Right lobe of liver (tissue), 6 donors: ENCODE results near the gene C20orf204. TPM values are rescaled to one million over a fixed set of nuclear protein-coding genes. Genes with fewer than 3 reads are reported as not detected.
A peak's percentile ranks its signal among the peaks of the same experiment; 100 is the strongest.
"Not testable (repeated sequence)": the region's sequence is repeated elsewhere in the genome, so short reads cannot be mapped to it uniquely, and the experiment has no call there.

Experiments
- ATAC-seq, 4 donors: fragments of 200-7000 bp; cut with Tn5 transposase; one replicate each; pipeline ENCODE4 v1.9.1; 2020; ENCODE audit warnings: mild to moderate bottlenecking in 4 of 4, moderate library complexity in 4 of 4
- DNase-seq, 3 donors: peaks; one replicate each; pipeline ENCODE4 v3.0.0-alpha.2; 2020
- H3K27ac ChIP-seq, 3 donors: fragments of 200-600 bp; one replicate each; pipeline ENCODE4 v1.8.0; 2022
- H3K27me3 ChIP-seq, 2 donors: fragments of 200-600 bp; one replicate each; pipeline ENCODE4 v1.8.0; 2022
- H3K36me3 ChIP-seq, 4 donors: fragments of 200-600 bp; sonication (generic) in 1 of 4; one replicate each; pipeline versions ENCODE4 v1.5.1 to v1.8.0; 2017 to 2022; ENCODE audit warnings: control low read depth in 1 of 4
- H3K4me1 ChIP-seq, 4 donors: fragments of 200-600 bp; sonication (generic) in 1 of 4; one replicate each; pipeline versions ENCODE4 v1.5.1 to v1.8.0; 2017 to 2022; ENCODE audit warnings: control low read depth in 1 of 4
- H3K4me3 ChIP-seq, 3 donors: fragments of 200-600 bp; one replicate each; pipeline ENCODE4 v1.8.0; 2022
- H3K9me3 ChIP-seq, 4 donors: fragments of 200-600 bp; sonication (generic) in 1 of 4; one replicate each; pipeline versions ENCODE4 v1.5.1 to v1.8.0; 2017 to 2022; ENCODE audit warnings: control low read depth in 1 of 4
- POLR2A ChIP-seq: fragments of 450-650 bp; IDR thresholded peaks from one replicate; pipeline ENCODE4 v1.6.1; 2017; ENCODE audit warnings: antibody characterized with exemption, mild to moderate bottlenecking
- whole genome bisulfite sequencing: methylation state at CpG from one replicate; pipeline ENCODE4 v1.1.6; 2018; ENCODE audit warnings: low coverage, low lambda C conversion rate; ENCODE audit not compliant: insufficient coverage; ENCODE audit errors: missing lambda C conversion rate; 5-methylcytosine and 5-hydroxymethylcytosine counted together
- intact Hi-C, 2 donors: fragments of 100-400 bp; cut with DNase I; formaldehyde crosslinking; loops; one replicate each; pipeline versions ENCODE4 v1.11.2 to v1.14.1; 2022
- total RNA-seq, 6 experiments: library from RNA; depleted of rRNA in 2 of 6; stranded (reverse); fragments of >200 nt in 2 of 6; fragmentation: NEBNext Ultra II Directional in 3 of 6; extraction: Animal tissue kit (Norgen Biotek cat#: 25700) in 3 of 6; gene quantifications; one replicate each; pipeline versions ENCODE4 v1.1.0 to v1.2.4, GENCODE V29; 2016 to 2023
- TF ChIP-seq, protein P1 (sequence below), 4 donors: fragments of 200-600 bp in 3 of 4; fragments of 450-650 bp in 1 of 4; IDR thresholded peaks; one replicate each; pipeline versions ENCODE4 v1.5.1 to v1.8.0; 2016 to 2022; ENCODE audit warnings: antibody characterized with exemption in 4 of 4, mild to moderate bottlenecking in 2 of 4
- donor health status: DM: no; HTN: yes; CAD: no.
- donor health status: DM: no; HTN: no; CAD: no.
- donor health status: DM: no; HTN: no; CAD: no.
- donor health status: DM: no; HTN: yes; CAD: no.
- donor health status: DM: no; HTN: yes; CAD: no.

The C20orf204 gene
- total RNA-seq, 6 experiments from 2014 or later: 0.29 to 1.1 (median 0.44) TPM; not detected in 1

DNA sequence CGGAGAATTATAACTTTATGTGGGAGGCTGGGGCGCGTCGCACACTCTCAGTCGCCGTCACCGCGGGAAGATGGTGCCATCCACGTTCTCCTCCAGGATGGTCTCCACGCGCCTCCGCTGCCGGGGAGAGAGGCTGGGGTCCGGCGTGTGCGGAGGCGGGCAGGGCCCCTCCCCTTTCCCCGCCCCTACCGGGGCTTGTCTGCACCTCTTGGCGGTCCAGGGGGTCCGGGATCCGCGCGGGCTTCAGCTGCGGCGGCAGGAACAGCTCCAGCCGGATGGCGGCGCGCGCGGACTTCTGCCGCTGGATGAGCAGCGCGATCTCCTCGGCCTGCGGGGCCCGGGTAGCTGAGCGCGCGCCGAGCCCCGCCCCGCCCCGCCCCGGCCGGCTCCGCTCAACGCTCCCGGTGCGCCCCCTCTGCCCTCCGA is 47.4 kb downstream of the C20orf204 start:
- TF ChIP-seq, protein P1, sequence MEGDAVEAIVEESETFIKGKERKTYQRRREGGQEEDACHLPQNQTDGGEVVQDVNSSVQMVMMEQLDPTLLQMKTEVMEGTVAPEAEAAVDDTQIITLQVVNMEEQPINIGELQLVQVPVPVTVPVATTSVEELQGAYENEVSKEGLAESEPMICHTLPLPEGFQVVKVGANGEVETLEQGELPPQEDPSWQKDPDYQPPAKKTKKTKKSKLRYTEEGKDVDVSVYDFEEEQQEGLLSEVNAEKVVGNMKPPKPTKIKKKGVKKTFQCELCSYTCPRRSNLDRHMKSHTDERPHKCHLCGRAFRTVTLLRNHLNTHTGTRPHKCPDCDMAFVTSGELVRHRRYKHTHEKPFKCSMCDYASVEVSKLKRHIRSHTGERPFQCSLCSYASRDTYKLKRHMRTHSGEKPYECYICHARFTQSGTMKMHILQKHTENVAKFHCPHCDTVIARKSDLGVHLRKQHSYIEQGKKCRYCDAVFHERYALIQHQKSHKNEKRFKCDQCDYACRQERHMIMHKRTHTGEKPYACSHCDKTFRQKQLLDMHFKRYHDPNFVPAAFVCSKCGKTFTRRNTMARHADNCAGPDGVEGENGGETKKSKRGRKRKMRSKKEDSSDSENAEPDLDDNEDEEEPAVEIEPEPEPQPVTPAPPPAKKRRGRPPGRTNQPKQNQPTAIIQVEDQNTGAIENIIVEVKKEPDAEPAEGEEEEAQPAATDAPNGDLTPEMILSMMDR (IDR thresholded peaks at IDR 0.05): peak; percentile 52 to 68 (median 60)
- TF ChIP-seq POLR2A: no peak
- Histone ChIP-seq H3K4me3 (peak overlapping the region; percentile 38 to 50 (median 41)), H3K36me3 (no peaks in the 10 kb centered on the region), H3K9me3 (no peaks in the 10 kb centered on the region), H3K27me3 (peaks cover 0 to 12% of the 10 kb centered on the region in 2 donors), H3K27ac (no peak overlapping the region), H3K4me1 (peaks cover 0 to 18% (median 1%) of the 10 kb centered on the region in 4 donors)
- intact Hi-C loops: no loop called here
- DNase-seq: peak; percentile 77 to 84 (median 84)
- ATAC-seq: peak; percentile 60 to 72 (median 64)
- 0% methylated on average over 2 of the region's 52 CpGs for WGBS

DNA sequence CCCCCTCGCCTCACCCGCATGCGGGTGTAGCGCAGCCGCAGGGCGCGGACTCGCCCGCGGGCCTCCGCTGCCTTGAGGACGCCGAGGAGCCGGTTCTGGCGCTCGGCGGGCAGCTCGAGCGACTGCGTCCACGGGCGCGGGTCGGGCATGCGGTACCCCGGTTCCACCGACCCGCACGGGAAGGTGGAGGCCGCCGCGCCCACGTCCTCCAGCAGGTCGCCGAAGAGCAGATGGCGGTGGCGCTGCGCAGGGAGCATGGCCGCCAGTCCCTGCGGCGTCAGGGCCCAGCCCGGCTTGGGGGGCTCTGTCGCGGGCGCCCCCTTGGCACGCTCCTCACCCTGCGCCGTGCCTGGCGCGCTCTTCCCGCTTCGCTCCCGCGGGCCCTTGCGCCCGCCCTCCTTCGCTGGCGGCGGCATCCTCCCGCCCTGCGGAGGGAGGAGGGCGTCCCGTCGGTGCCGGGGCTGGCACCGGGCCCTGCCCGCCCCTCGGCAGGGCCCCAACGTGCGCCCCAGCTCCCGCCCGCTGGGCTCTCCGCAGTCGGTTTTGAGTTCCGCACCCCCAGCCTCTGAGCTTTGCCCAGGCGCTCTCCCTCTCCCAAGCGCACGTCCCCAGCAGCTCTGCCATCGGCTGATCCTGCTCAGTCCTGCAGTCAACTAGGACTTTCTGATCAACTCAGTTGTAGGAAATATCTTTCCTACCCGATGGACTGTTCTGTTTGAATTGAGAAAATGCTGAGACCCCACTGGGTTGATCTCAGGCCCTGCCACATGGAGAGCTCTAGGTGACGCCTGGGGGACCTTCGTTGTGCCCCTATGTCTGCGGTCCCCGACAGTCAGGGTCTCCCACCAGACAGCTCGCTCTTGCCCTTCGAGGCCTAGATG is 48.1 kb downstream of the C20orf204 start, which contains the start of gene LKAAEAR1:
Gene LKAAEAR1 (minus strand): TSS at position 595 of the 881 bp plus-strand sequence. CDS start 179 bp downstream, at position 416.
- H3K4me3 ChIP-seq: peak within 1 kb of the TSS; percentile 38 to 50 (median 41)
- ATAC-seq: no peak

DNA sequence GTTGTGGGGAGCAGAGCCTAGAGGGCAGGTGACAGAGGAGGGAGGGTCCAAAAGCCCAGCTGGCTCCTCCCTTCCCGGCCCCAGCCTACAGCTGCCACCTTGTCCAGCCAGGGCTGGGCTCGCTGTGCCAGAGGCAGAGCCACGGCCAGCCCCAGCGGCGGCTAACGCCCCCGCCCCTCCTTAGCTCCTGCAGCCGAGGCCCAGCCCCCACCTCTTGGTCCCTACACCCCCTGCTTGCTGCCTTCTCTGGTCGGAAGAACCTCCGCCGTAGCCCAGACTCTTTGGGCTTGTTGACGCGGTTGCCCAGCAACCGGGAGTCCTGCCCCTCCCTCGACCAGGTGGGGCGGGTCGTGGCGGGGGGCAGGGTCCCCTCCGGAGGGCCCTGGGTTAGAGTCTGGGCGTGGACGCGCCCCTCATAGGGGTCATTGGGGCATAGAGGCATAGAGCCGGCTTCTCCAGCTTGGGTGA is 48.7 kb downstream of the C20orf204 start:
- no peak for TF ChIP-seq POLR2A
- TF ChIP-seq, protein P1 (IDR thresholded peaks at IDR 0.05): no peak
- H3K4me3 ChIP-seq: no peak overlapping the region
- H3K36me3 ChIP-seq: no peaks in the 10 kb centered on the region
- WGBS: 9% methylated on average over 8 of the region's 23 CpGs
- DNase-seq: no peak
- intact Hi-C loops: no loop called here
- peaks cover 0 to 12% (median 1%) of the 10 kb centered on the region in 4 donors for H3K4me1 ChIP-seq
- H3K27me3 ChIP-seq: peaks cover 0 to 12% of the 10 kb centered on the region in 2 donors
- ATAC-seq: no peak
- no peaks in the 10 kb centered on the region for H3K9me3 ChIP-seq
- H3K27ac ChIP-seq: no peak overlapping the region

More for the DNA sequence above, 48.1 kb downstream of the C20orf204 start, which contains the start of gene LKAAEAR1:
- no peak for TF ChIP-seq POLR2A
- TF ChIP-seq, protein P1 (IDR thresholded peaks at IDR 0.05): no peak
- no peak for DNase-seq
- no peaks in the 10 kb centered on the region for H3K36me3 ChIP-seq
- no peak within 1 kb of the TSS for H3K27ac ChIP-seq
- intact Hi-C loops: no loop called here
- H3K27me3 ChIP-seq: peaks cover 0 to 12% of the 10 kb centered on the region in 2 donors
- peaks cover 0 to 16% (median 1%) of the 10 kb centered on the region in 4 donors for H3K4me1 ChIP-seq
- 0% methylated on average over 4 of the region's 86 CpGs for WGBS
- H3K9me3 ChIP-seq: no peaks in the 10 kb centered on the region

DNA sequence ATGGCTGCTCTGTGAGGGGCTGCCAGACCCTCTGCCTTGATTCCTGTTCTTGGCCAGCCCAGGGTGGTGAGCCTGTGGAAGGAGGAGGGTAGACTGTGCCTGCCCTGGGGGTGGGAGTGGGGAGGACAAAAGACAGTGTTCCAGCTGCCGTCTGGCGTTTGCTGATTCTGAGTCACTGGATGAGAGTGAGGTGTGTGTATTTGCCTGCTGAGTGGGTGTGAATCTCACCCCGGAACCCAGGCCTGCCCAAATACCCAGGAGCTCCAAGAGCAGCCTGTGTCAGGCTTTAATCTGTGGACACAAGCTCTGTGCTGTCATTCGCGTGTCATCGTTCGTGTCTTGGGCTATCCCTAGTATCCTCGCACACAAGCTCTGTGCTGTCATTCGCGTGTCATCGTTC is 50.8 kb downstream of the C20orf204 start:
- Histone ChIP-seq H3K36me3 (no peaks in the 10 kb centered on the region), H3K9me3 (no peaks in the 10 kb centered on the region), H3K27ac (no peak overlapping the region), H3K4me3 (no peak overlapping the region), H3K4me1 (peaks cover 0 to 12% (median 1%) of the 10 kb centered on the region in 4 donors), H3K27me3 (peaks cover 0 to 12% of the 10 kb centered on the region in 2 donors)
- ATAC-seq: no peak
- intact Hi-C loops: no loop called here
- 100% methylated on average over 4 of the region's 11 CpGs for WGBS
- TF ChIP-seq POLR2A: no peak
- TF ChIP-seq, protein P1 (IDR thresholded peaks at IDR 0.05): no peak
- DNase-seq: no peak

DNA sequence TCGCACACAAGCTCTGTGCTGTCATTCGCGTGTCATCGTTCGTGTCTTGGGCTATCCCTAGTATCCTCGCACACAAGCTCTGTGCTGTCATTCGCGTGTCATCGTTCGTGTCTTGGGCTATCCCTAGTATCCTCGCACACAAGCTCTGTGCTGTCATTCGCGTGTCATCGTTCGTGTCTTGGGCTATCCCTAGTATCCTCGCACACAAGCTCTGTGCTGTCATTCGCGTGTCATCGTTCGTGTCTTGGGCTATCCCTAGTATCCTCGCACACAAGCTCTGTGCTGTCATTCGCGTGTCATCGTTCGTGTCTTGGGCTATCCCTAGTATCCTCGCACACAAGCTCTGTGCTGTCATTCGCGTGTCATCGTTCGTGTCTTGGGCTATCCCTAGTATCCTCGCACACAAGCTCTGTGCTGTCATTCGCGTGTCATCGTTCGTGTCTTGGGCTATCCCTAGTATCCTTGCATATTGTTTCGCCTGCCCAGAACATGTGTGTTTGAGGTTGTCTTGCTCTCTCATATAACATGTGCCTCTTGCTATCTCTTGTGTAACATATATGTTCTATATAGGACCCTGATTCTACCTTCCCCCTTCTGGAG is 51.3 kb downstream of the C20orf204 start:
- H3K36me3 ChIP-seq, DNase-seq, H3K9me3 ChIP-seq, intact Hi-C loops, H3K4me3 ChIP-seq, ATAC-seq, H3K27ac ChIP-seq: not testable (repeated sequence)
- H3K27me3 ChIP-seq: peaks cover 0 to 12% of the 10 kb centered on the region in 2 donors
- 94% methylated on average over 10 of the region's 36 CpGs for WGBS
- H3K4me1 ChIP-seq: peaks cover 0 to 12% (median 1%) of the 10 kb centered on the region in 4 donors

DNA sequence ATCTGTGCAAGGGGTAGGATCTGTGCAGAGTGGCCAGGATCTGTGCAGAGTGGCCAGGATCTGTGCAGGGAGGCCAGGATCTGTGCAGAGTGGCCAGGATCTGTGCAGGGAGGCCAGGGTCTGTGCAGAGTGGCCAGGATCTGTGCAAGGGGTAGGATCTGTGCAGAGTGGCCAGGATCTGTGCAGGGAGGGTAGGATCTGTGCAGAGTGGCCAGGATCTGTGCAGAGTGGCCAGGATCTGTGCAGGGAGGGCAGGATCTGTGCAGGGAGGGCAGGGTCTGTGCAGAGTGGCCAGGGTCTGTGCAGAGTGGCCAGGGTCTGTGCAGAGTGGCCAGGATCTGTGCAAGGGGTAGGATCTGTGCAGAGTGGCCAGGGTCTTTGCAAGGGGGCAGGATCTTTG is 52.6 kb downstream of the C20orf204 start:
- H3K27ac ChIP-seq, intact Hi-C loops, H3K4me1 ChIP-seq, H3K9me3 ChIP-seq, ATAC-seq, H3K4me3 ChIP-seq, DNase-seq, H3K36me3 ChIP-seq: not testable (repeated sequence)
- H3K27me3 ChIP-seq: peaks cover 0 to 12% of the 10 kb centered on the region in 2 donors
